Neural progenitor cell (in vitro differentiated cells): ENCODE measurements around the gene GPR142.

ENCODE experiments used
- CTCF ChIP-seq: fragments of 200-600 bp; sonication (generic); IDR thresholded peaks from 2 replicates; pipeline ENCODE4 v1.5.1; 2017; ENCODE audit warnings: antibody characterized with exemption, mild to moderate bottlenecking
- EZH2 ChIP-seq: fragments of 200-600 bp; sonication (generic); IDR thresholded peaks from 2 replicates; pipeline ENCODE4 v1.6.1; 2017; ENCODE audit warnings: antibody characterized with exemption, mild to moderate bottlenecking, moderate library complexity
- EZH2phosphoT487 ChIP-seq: fragments of 200-600 bp; sonication (generic); IDR thresholded peaks from 2 replicates; pipeline ENCODE4 v1.6.1; 2017; ENCODE audit warnings: antibody characterized with exemption

- TF ChIP-seq CTCF (peak; percentile 27), EZH2 (no peak), EZH2phosphoT487 (no peak)
These were observed 20.3 kb downstream of the GPR142 start for GRCh38 chr17:74387365-74388218.
